Mesothelial cell of epicardium (in vitro differentiated cells): ENCODE results near the gene CAPZB. TPM values are rescaled to one million over a fixed set of nuclear protein-coding genes. Genes with fewer than 3 reads are reported as not detected.
"Not testable (repeated sequence)": the region's sequence is repeated elsewhere in the genome, so short reads cannot be mapped to it uniquely, and the experiment has no call there.

Source experiments
- DNase-seq, 2 experiments: peaks; one replicate each; pipeline ENCODE4 v3.0.0; 2021; ENCODE audit warnings: low spot score in 2 of 2; ENCODE audit not compliant: unreplicated experiment in 2 of 2
- H3K27ac Mint-ChIP-seq: 2 replicates; pipeline ENCODE4 v1.8.0; 2021; ENCODE audit warnings: mixed read lengths
- H3K27me3 Mint-ChIP-seq: 2 replicates; pipeline ENCODE4 v1.8.0; 2021; ENCODE audit warnings: low read depth, mixed read lengths
- H3K36me3 Mint-ChIP-seq: 2 replicates; pipeline ENCODE4 v1.8.0; 2021; ENCODE audit warnings: mixed read lengths
- H3K4me1 Mint-ChIP-seq: 2 replicates; pipeline ENCODE4 v1.8.0; 2021; ENCODE audit warnings: mixed read lengths
- H3K4me3 Mint-ChIP-seq: 2 replicates; pipeline ENCODE4 v1.8.0; 2021; ENCODE audit warnings: mild to moderate bottlenecking, moderate library complexity, mixed read lengths
- H3K9me3 Mint-ChIP-seq: 2 replicates; pipeline ENCODE4 v1.8.0; 2021; ENCODE audit warnings: mixed read lengths
- total RNA-seq: library from RNA; stranded (reverse); gene quantifications from 3 replicates; pipeline ENCODE4 v1.2.1, GENCODE V29; 2021
- TF ChIP-seq, protein P1 (sequence below): fragments of 200-600 bp; sonication (generic); IDR thresholded peaks from one replicate; pipeline ENCODE4 v1.5.0; 2021; ENCODE audit warnings: antibody characterized with exemption; ENCODE audit not compliant: unreplicated experiment

CAPZB gene
- total RNA-seq, 1 donor from 2014 or later, result 192 TPM

DNA sequence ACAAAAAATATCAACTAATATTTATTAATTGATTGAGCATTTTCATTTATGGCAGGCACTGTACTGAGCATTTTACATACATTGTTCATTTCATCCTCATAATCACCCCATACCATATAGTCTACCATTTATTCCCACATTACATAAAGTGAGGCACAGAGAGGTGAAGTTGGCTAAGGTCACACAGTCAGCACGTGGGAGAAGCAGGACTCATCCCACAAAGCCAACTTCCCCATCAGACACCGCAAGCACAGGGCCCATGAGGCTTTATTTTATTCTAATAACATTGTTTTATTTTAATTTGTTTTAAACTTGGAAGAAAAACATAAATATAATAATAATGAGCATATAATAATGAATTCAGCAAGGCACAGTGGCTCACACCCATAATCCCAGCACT, 43.1 kb upstream of the CAPZB start:
- TF ChIP-seq, protein P1, sequence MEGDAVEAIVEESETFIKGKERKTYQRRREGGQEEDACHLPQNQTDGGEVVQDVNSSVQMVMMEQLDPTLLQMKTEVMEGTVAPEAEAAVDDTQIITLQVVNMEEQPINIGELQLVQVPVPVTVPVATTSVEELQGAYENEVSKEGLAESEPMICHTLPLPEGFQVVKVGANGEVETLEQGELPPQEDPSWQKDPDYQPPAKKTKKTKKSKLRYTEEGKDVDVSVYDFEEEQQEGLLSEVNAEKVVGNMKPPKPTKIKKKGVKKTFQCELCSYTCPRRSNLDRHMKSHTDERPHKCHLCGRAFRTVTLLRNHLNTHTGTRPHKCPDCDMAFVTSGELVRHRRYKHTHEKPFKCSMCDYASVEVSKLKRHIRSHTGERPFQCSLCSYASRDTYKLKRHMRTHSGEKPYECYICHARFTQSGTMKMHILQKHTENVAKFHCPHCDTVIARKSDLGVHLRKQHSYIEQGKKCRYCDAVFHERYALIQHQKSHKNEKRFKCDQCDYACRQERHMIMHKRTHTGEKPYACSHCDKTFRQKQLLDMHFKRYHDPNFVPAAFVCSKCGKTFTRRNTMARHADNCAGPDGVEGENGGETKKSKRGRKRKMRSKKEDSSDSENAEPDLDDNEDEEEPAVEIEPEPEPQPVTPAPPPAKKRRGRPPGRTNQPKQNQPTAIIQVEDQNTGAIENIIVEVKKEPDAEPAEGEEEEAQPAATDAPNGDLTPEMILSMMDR, result no peak
- H3K4me1 Mint-ChIP-seq, result peaks cover 6% of the 10 kb centered on the region
- H3K27me3 Mint-ChIP-seq, result no peaks in the 10 kb centered on the region
- H3K9me3 Mint-ChIP-seq, result peaks cover 8% of the 10 kb centered on the region
- no peak overlapping the region for H3K4me3 Mint-ChIP-seq
- no peaks in the 10 kb centered on the region for H3K36me3 Mint-ChIP-seq
- DNase-seq, result no peak
- no peak overlapping the region for H3K27ac Mint-ChIP-seq

DNA sequence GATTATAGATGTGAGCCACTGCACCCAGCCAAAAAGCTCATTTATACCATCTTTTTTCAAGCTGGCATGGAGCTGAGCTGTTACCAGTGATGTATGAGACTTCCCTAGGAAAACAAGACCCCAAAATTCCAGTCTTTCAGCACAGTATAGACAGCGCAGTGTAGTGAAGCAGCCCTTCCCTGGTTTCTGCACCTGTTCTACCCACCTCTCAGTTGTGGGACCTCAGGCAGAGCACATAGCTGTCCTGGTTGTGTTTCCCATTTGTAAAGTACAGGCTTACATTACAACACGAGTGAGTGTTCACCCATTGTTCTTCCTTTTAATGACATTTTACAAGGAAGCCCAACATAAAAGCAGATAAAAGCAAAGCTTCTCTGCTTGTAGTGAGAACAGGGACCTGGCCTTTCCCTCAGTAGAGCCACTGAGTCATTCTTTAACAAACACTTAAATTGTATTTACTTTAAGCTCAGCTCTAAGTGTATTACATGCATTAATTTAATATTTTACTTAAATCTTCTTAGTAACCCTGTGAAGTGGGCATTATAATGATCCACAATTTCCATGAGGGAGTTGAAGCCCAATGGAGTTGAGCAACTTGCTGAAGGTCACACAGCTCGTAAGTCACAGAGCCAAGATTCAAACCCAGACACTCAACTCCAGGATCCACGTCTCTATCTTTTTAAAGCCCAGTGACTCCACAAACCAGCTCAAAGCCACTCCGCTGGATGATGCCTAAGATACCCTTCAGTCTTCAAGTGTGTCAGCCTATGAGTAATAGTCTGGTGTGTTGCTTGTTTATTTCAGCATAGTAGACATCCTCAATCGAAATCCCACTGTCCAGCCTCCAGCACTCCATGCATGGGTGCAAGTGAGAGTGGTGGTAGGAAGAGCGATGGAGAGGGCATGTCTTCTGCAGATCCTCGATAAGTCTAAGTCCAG, 40.5 kb upstream of the CAPZB start:
- H3K27me3 Mint-ChIP-seq, result no peaks in the 10 kb centered on the region
- DNase-seq, result no peak
- TF ChIP-seq, protein P1, result no peak
- H3K36me3 Mint-ChIP-seq, result no peaks in the 10 kb centered on the region
- H3K27ac Mint-ChIP-seq, result no peak overlapping the region
- H3K9me3 Mint-ChIP-seq, result peaks cover 6% of the 10 kb centered on the region
- H3K4me1 Mint-ChIP-seq, result peaks cover 6% of the 10 kb centered on the region
- H3K4me3 Mint-ChIP-seq, result no peak overlapping the region

DNA sequence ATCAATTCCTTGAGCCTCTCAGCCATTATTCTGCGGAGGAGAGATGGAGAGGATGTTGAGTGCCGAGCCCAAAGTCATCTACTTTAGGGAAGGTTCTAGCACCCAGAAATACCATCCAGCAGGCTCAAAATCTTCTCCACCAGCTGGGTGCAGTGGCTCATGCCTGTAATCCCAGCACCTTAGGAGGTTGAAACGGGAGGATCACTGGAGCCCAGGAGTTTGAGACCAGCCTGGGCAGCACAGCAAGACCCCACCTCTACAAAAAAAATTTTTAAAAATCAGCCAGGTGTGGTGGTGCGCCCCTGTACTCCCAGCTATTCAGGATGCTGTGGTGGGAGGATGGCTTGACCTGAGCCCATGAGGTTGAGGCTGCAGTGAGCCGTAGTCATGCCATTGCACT, 39.5 kb upstream of the CAPZB start:
- TF ChIP-seq, protein P1, result no peak
- H3K9me3 Mint-ChIP-seq, result peaks cover 6% of the 10 kb centered on the region
- H3K36me3 Mint-ChIP-seq, result no peaks in the 10 kb centered on the region
- H3K27ac Mint-ChIP-seq, result no peak overlapping the region
- H3K4me1 Mint-ChIP-seq, result peaks cover 4% of the 10 kb centered on the region
- H3K27me3 Mint-ChIP-seq, result no peaks in the 10 kb centered on the region
- DNase-seq, result no peak
- no peak overlapping the region for H3K4me3 Mint-ChIP-seq

DNA sequence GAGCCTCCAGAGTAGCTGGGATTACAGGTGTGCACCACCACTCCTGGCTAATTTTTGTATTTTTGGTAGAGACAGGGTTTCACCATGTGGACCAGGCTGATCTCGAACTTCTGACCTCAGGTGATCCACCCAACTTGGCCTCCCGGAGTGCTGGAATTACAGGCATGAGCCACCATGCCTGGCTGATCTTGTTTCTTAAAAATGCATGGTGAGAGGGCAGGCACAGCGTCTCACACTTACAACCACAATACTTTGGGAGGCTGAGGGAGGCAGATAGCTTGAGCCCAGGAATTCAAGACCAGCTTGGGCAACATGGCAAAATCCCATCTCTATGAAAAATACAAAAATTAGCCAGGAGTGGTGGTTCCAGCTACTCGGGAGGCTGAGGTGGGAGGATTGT, 37.2 kb upstream of the CAPZB start:
- H3K27ac Mint-ChIP-seq, H3K36me3 Mint-ChIP-seq, H3K27me3 Mint-ChIP-seq, H3K4me3 Mint-ChIP-seq, DNase-seq, H3K4me1 Mint-ChIP-seq: not testable (repeated sequence)
- H3K9me3 Mint-ChIP-seq, result peaks cover 12% of the 10 kb centered on the region

DNA sequence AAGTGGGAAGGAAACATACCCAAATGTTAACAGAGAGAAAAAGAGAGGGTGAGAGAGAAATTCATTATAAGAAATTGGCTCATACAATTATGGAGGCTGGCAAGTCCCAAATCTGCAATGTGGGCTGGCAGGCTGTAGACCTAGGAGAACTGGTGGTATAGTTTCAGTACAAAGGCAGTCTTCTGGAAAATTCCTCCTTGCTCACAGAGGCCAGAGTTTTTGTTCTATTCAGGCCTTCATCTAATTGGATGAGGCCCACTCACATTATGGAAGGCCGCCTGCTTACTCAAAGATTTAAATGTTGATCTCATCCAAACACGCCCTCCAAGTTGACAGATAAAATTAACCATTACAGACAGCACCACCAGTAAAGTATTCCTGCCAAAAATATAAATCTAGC, 36.1 kb upstream of the CAPZB start:
- Mint-ChIP-seq H3K27ac (no peak overlapping the region), H3K4me3 (no peak overlapping the region), H3K9me3 (peaks cover 15% of the 10 kb centered on the region), H3K36me3 (no peaks in the 10 kb centered on the region), H3K4me1 (no peaks in the 10 kb centered on the region), H3K27me3 (peaks cover 3% of the 10 kb centered on the region)
- TF ChIP-seq, protein P1, result no peak
- no peak for DNase-seq

DNA sequence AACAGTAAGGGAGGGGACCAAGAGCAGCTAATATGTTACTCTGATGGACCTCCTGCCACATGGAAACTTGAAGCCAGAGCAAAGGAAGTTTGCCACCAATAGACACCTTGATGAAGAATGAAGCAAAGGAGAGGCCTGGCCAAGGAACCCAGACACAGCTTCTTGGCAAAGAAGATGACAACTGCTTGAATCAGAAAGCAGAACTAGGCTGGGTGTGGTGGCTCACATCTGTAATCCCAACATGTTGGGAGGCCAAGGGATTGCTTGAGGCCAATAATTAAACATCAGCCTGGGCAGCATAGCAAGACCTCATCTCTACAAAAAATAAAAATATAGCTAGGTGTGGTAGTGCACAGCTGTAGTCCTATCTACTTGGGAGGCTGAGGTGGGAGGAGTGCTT, 31.7 kb upstream of the CAPZB start:
- TF ChIP-seq, protein P1, result no peak

More for the DNA sequence above, 31.7 kb upstream of the CAPZB start:
- Mint-ChIP-seq H3K4me3 (no peak overlapping the region), H3K36me3 (no peaks in the 10 kb centered on the region), H3K4me1 (no peaks in the 10 kb centered on the region), H3K9me3 (peaks cover 15% of the 10 kb centered on the region), H3K27me3 (peaks cover 3% of the 10 kb centered on the region), H3K27ac (no peak overlapping the region)
- DNase-seq, result no peak
